Measurements from ENCODE around the gene PRKACG. TPM values are rescaled to one million over a fixed set of nuclear protein-coding genes. Genes with fewer than 3 reads are reported as not detected.

Gene PRKACG
- total and polyA plus RNA-seq, 2 experiments from 2014 or later: not detected

- TF ChIP-seq ETS1 (IDR thresholded peaks at IDR 0.05): no peak
- TF ChIP-seq ZNF331 (CRISPR knock-in tag; IDR thresholded peaks at IDR 0.05; ENCODE audit: low read depth): no peak
- TF ChIP-seq, protein P1, sequence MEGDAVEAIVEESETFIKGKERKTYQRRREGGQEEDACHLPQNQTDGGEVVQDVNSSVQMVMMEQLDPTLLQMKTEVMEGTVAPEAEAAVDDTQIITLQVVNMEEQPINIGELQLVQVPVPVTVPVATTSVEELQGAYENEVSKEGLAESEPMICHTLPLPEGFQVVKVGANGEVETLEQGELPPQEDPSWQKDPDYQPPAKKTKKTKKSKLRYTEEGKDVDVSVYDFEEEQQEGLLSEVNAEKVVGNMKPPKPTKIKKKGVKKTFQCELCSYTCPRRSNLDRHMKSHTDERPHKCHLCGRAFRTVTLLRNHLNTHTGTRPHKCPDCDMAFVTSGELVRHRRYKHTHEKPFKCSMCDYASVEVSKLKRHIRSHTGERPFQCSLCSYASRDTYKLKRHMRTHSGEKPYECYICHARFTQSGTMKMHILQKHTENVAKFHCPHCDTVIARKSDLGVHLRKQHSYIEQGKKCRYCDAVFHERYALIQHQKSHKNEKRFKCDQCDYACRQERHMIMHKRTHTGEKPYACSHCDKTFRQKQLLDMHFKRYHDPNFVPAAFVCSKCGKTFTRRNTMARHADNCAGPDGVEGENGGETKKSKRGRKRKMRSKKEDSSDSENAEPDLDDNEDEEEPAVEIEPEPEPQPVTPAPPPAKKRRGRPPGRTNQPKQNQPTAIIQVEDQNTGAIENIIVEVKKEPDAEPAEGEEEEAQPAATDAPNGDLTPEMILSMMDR (conservative IDR thresholded peaks at IDR 0.05; ENCODE audit: low read depth in 2 of 2): peak; percentile 93 to 100
- no peak overlapping the region; the same call in 1 of the 2 replicates for H3K27ac Mint-ChIP-seq
- peak; percentile 97 for ATAC-seq
Measured at GRCh38 chr9:68999393-69000105, 14.4 kb downstream of the PRKACG start.

GRCh38 chr9:68998812-68999211, 15.1 kb downstream of the PRKACG start:
- Mint-ChIP-seq H3K27ac (no peak overlapping the region), H3K36me3 (ENCODE audit: low read depth) (no peaks in the 10 kb centered on the region), H3K9me3 (no peaks in the 10 kb centered on the region), H3K4me3 (no peak overlapping the region), H3K4me1 (peaks cover 33% of the 10 kb centered on the region), H3K27me3 (ENCODE audit: insufficient read depth, low read depth, poor library complexity) (no peaks in the 10 kb centered on the region)
- Histone ChIP-seq H2AFZ (peak overlapping the region; percentile 81), H4K20me1 (replicated peaks; ENCODE audit: insufficient read depth) (no peaks in the 10 kb centered on the region), H3K4me2 (no peak overlapping the region), H3K27ac (ENCODE audit: low read depth) (no peak overlapping the region), H3K27me3 (ENCODE audit: insufficient read depth) (no peaks in the 10 kb centered on the region), H3F3A (replicated peaks; ENCODE audit: low read depth) (no peaks in the 10 kb centered on the region), H3K36me3 (ENCODE audit: insufficient read depth) (no peaks in the 10 kb centered on the region), H3K4me3 (no peak overlapping the region), H3K4me1 (ENCODE audit: insufficient read depth) (peaks cover 27% of the 10 kb centered on the region), H3K79me2 (replicated peaks; ENCODE audit: insufficient read depth) (no peaks in the 10 kb centered on the region), H3K9me2 (ENCODE audit: insufficient read depth) (no peaks in the 10 kb centered on the region)
- no peak for TF ChIP-seq JUNB (IDR thresholded peaks at IDR 0.05; ENCODE audit: unreplicated experiment)
- TF ChIP-seq, protein P1 (conservative IDR thresholded peaks at IDR 0.05; ENCODE audit: low read depth in 2 of 2): 0 out of 4 replicates have a peak, but pooled peaks of 1 of the 2 experiments have one; percentile 3
- no peak for DNase-seq (ENCODE audit: low spot score)
- ATAC-seq: no peak

More at GRCh38 chr9:68999393-69000105, 14.4 kb downstream of the PRKACG start:
- Histone ChIP-seq H3K79me2 (replicated peaks; ENCODE audit: insufficient read depth) (no peaks in the 10 kb centered on the region), H3K4me3 (no peak overlapping the region), H3K9me2 (ENCODE audit: insufficient read depth) (no peaks in the 10 kb centered on the region), H3K4me1 (ENCODE audit: insufficient read depth) (peaks cover 27% of the 10 kb centered on the region), H3K27me3 (ENCODE audit: insufficient read depth) (no peaks in the 10 kb centered on the region), H3F3A (replicated peaks; ENCODE audit: low read depth) (no peaks in the 10 kb centered on the region), H4K20me1 (replicated peaks; ENCODE audit: insufficient read depth) (no peaks in the 10 kb centered on the region), H2AFZ (peak overlapping the region; percentile 72; the same call in 1 of the 2 replicates), H3K4me2 (no peak overlapping the region), H3K27ac (ENCODE audit: low read depth) (no peak overlapping the region), H3K36me3 (ENCODE audit: insufficient read depth) (no peaks in the 10 kb centered on the region)
- Mint-ChIP-seq H3K4me3 (no peak overlapping the region), H3K36me3 (ENCODE audit: low read depth) (no peaks in the 10 kb centered on the region), H3K9me3 (no peaks in the 10 kb centered on the region), H3K4me1 (peaks cover 33% of the 10 kb centered on the region), H3K27me3 (ENCODE audit: insufficient read depth, low read depth, poor library complexity) (no peaks in the 10 kb centered on the region)
- DNase-seq (ENCODE audit: low spot score): peak; percentile 92
